Measurements from ENCODE around the gene TMOD3.
"Not testable (repeated sequence)": the region's sequence is repeated elsewhere in the genome, so short reads cannot be mapped to it uniquely, and the experiment has no call there.

TMOD3 gene

GRCh38 chr15:51883271-51883837 is 53.9 kb downstream of the TMOD3 start:
- in situ Hi-C loops (cut with MboI; ENCODE audit: low sequenced_read_pairs, unreplicated experiment), result no loop called here
- TF ChIP-seq, protein P1, sequence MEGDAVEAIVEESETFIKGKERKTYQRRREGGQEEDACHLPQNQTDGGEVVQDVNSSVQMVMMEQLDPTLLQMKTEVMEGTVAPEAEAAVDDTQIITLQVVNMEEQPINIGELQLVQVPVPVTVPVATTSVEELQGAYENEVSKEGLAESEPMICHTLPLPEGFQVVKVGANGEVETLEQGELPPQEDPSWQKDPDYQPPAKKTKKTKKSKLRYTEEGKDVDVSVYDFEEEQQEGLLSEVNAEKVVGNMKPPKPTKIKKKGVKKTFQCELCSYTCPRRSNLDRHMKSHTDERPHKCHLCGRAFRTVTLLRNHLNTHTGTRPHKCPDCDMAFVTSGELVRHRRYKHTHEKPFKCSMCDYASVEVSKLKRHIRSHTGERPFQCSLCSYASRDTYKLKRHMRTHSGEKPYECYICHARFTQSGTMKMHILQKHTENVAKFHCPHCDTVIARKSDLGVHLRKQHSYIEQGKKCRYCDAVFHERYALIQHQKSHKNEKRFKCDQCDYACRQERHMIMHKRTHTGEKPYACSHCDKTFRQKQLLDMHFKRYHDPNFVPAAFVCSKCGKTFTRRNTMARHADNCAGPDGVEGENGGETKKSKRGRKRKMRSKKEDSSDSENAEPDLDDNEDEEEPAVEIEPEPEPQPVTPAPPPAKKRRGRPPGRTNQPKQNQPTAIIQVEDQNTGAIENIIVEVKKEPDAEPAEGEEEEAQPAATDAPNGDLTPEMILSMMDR (IDR thresholded peaks at IDR 0.05; ENCODE audit: borderline replicate concordance, control extremely low read depth, extremely low read depth, insufficient read depth, missing control alignments), result no peak
- DNase-seq (ENCODE audit: low spot score), result no peak

DNA sequence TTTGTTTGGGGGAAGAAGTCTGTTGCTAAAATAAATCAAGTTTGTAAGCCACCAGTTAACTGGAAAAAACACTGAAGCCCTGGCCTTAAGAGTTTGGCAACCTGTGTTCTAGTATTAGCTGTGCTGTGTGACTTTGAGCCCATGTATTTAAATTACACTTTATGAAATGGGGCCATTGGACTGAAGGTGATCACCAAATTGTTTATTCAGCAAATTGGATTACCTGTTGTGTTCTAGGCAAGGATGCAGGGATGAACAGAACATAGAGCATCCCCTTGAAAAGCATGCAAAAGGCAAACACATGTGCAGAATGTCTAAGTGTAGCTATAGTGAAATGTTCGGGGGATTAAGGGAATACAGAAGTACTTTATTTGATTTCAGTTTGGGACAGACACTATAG is 54.6 kb downstream of the TMOD3 start:
- in situ Hi-C loops (cut with MboI; ENCODE audit: low sequenced_read_pairs, unreplicated experiment), result no loop called here
- DNase-seq (ENCODE audit: low spot score), result no peak
- TF ChIP-seq, protein P1 (IDR thresholded peaks at IDR 0.05; ENCODE audit: borderline replicate concordance, control extremely low read depth, extremely low read depth, insufficient read depth, missing control alignments), result no peak

DNA sequence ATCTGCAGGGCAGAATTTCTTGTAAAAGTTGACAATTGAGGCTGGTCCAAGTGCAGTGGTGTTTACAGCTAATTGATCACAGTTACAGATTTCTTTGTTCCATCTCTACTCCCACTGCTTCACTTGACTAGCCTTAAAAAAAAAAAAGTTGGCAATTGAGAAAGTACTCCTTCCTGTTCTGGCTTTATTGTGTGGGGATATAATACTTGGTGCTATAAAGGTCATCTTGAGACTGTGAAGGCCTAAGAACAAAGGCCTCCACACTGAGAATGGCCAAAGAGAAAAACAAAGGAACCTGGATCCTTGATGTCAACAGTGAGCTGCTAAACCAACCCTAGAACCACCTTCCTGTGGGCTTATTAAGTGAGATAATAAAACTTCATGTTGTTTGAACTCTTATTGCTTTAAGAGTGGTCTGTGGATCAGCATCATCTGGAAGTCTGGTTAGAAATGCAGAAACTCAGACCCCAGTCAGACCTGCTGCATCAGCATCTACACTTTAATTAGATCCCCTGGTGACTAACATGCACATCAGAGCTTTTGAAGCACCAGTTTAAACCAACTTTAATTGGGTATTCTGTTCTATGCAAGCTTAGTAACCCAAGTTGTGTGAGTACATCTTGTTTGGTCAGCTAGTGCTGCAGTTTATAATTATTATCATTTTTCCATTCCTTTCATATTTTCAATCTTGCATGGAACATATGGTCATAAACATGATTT is 55.2 kb downstream of the TMOD3 start:
- DNase-seq (ENCODE audit: low spot score), result no peak
- TF ChIP-seq, protein P1 (IDR thresholded peaks at IDR 0.05; ENCODE audit: borderline replicate concordance, control extremely low read depth, extremely low read depth, insufficient read depth, missing control alignments), result no peak
- in situ Hi-C loops (cut with MboI; ENCODE audit: low sequenced_read_pairs, unreplicated experiment), result no loop called here

- in situ Hi-C loops (cut with MboI; ENCODE audit: low sequenced_read_pairs, unreplicated experiment); DNase-seq (ENCODE audit: low spot score): not testable (repeated sequence)
Measured at GRCh38 chr15:51885758-51886157, 56.3 kb downstream of the TMOD3 start.

GRCh38 chr15:51887887-51888592 is 58.6 kb downstream of the TMOD3 start:
- DNase-seq (ENCODE audit: low spot score), result no peak
- in situ Hi-C loops (cut with MboI; ENCODE audit: low sequenced_read_pairs, unreplicated experiment), result no loop called here
- TF ChIP-seq, protein P1 (IDR thresholded peaks at IDR 0.05; ENCODE audit: borderline replicate concordance, control extremely low read depth, extremely low read depth, insufficient read depth, missing control alignments), result no peak

GRCh38 chr15:51888593-51889195 is 59.2 kb downstream of the TMOD3 start:
- peak; percentile 57 for DNase-seq (ENCODE audit: low spot score)
- TF ChIP-seq, protein P1 (IDR thresholded peaks at IDR 0.05; ENCODE audit: borderline replicate concordance, control extremely low read depth, extremely low read depth, insufficient read depth, missing control alignments), result peak; percentile 40
- in situ Hi-C loops (cut with MboI; ENCODE audit: low sequenced_read_pairs, unreplicated experiment), result no loop called here
